HL-60/S4 treated with retinoic acid at 250 ng/mL for 4 days and 3 days (cell line): ENCODE results near the gene MAPK8.

ENCODE experiments used
- in situ Hi-C: fragments of 300-500 bp; cut with MboI; formaldehyde crosslinking; loops from 2 replicates; pipeline ENCODE4 v1.7.0; 2022; ENCODE audit warnings: low sequenced_read_pairs

The MAPK8 gene

DNA sequence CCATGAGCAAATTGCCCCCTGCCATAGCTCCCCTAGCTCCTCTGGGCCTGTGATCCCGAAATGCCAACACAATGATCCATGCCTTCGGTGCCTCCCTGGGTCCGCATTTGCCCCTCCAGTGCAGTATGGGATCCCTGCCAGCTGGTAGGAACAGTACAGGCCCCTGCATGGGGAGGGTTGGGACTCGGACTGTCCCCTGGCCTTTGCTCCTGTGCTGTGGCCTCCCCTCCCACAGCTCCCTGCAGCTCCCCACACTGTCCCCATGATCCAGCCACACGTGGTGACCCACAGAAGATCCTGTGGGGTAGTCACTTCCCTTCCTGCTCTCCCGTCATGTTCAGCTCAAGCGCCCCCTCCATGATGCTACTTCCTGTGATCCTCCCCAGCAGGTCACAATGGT is 140.3 kb downstream of the MAPK8 start:
- in situ Hi-C loops: no loop called here

DNA sequence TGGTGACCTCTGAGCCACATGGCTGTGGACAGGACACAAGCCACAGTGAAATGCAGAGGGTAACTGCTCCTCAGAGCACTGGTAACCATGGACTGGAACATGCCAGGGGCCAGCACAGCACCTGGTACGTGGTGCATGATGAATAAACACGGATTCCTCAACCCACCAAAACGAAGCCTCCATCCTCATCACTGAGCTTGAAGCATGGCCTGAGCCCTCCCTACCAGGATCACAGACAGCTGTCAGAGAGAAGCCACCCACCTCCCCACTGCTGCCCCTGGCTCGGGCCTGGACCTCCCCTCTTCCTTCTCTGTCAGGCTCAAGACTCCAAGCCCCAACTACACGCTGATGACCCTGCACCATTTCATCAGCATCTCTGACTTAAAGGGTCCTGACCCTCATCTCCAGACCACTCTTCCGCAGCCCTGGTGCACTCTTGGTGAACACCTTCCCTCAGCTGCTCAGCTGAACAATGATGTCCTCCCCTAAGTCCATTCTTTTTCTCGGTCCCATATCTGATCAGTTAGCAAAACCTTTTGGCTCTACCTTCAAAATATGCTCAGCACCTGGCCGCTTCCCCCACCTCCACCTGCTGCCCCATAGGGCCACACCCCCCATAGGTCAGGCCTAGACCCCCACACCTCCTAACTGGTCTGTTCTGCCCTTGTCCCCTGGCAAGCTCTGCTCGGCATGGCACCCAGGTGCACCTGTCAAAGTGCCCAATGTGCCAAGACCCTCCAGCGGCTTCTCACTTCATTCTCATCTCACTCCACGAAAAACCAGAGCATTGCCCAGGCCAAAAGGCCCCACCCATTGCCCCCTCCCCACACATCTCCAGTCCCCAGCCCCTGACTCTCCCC is 141.1 kb downstream of the MAPK8 start:
- in situ Hi-C loops: no loop called here

DNA sequence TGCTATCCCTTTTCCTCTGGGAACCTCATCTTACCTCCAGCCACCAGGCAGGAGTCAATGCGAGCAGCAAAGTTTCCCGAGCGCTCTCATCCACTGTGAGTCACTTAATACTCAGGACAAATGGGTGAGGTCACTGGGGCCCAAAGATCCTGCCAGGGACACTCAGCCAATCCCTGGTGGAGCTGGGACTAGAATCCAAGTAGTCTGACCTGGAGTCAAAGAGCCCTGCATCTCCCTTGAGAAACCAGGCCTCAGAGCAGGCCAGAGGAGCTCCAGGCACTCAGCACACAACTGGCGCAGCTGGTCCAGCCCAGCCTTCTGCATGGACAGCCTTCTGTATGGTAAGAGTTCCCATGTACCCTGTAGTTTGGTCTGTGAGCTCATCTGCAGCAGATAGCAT is 142.3 kb downstream of the MAPK8 start:
- in situ Hi-C loops: no loop called here

DNA sequence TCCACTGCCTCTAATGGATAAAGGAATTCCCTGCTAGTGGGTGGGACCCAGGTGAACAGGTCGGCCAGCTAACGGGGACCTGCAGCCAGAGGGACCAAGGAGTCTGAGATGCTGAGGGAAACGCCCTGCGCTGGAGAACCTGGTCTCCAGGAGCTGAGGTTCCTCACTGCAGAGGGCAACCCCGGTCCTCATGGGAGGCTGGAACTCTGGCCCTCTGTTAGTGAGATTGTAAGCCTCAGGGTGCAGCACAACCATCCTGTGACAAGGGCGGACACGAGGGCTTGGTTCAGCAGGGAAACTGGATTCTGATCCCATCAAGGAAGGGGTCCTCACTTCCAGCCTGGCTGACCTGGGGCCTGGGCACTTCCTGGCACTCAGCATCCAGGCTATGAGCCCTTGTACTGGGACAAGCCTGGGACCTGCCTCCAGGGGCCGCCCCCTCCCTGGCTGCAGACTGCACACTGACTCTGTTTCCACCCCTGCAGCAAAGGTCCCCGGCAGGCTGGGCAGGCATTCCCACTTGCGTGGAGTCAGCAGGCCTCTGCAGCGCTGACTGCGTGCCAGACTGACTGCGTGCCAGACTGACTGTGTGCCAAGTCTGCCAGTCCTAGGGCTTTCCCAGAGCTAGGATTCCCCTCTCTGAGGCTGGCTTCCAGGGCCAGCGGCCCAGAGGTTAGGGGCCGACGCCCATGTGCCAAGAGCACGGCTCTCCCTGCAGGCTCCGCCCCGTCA is 143.2 kb downstream of the MAPK8 start:
- in situ Hi-C loops: no loop called here

DNA sequence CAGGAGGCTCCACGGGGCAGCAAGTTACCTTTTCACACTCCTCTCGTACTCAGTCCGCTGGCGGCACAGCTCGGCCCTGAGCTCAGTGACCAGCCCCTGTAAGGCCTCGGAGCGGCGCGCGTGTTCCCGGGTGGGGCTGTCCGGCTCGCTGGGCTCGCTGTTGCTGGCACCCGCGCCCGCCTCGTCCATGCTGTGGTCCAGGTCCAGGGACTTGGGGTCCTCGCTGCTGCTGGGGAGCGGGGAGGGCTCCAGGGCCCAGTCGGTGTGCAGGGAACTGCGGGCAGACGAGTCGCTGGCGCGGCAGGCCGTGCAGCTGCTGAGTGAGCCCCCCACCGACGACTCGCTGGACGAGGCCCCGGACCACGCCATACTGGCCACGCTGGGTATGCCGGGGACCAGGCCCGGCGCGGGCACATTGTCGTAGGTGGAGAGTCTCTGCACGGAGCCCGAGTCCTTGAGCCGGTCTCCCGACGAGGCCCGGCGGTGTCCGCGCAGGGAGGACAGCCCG is 143.8 kb downstream of the MAPK8 start:
- in situ Hi-C loops: no loop called here

DNA sequence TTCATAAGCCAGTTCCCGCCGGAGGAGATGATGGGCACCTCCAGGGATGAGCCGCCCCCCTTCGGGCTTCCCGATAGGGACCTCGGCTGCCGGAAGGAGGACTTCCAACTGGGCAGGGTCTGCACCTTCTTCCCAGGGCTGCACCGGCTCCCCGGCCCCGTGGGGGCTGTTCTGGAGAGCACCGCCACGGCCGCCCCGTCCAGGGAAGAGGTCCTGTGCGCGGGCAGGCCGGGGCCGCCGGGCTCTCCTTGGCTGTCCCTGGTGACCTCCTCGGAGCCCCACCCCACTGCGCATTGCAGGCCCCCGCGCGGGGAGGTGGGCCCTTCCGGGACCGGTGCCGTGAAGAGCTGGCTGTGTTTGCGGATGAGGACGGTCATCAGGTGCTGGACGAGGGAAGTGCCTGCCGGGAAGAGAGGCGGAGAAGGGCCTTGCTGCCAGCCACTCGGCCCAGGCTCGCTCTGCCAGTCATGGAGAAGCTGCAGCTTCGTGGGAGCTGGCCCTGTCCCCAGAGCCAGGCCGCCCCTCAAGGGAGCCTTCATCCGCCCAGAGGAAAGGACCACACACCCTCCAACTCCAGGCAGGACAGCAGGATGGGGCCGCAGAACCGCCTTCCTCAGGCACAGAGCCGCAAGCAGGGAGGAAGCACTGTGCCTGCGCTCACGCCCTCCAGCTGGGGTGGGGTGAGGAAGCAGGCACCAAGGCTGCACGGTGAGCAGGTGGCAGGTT is 144.4 kb downstream of the MAPK8 start:
- in situ Hi-C loops: no loop called here

DNA sequence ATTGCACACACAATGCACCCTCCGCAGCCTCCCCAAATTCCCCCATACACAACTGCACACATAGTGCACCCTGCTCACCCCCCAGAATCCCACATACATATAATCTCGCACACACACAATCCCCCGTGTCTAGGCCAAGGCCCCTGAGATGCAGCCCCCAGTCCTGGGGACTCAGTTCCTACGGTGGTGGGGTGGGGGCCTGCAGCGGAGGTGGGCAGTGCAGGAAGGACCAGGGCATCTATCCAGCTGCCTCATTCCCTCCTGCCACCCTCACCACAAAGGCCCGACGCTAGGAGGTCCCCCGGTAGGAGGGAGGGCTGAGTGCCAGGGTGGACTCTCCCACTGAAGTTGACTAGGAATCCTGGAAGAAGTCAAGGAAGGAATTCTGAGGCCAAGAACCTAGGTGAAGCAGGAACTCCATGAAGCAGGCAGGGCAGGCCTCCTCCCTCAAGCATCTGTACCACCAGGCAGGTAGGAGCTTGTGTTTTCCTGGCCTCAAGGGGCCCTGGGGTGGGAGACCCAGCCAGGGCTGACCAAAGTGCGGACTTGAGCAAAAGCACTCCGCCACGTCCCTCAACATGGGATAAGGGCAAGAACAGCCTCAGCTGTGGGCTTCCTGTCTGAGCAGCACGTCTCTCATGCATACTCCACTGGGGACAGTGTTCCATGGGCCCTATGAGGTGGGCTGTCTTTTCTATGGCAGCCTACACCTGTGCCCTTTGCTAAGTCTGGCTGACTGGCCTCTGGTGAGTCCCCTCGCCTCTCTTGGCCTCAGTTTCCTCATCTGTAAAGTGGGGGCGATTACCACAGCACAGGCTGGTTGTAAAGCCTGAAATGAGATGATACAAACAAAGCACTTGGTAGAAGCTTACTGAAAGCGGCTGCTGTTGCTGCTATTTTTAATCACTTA is 145.7 kb downstream of the MAPK8 start:
- in situ Hi-C loops: no loop called here

DNA sequence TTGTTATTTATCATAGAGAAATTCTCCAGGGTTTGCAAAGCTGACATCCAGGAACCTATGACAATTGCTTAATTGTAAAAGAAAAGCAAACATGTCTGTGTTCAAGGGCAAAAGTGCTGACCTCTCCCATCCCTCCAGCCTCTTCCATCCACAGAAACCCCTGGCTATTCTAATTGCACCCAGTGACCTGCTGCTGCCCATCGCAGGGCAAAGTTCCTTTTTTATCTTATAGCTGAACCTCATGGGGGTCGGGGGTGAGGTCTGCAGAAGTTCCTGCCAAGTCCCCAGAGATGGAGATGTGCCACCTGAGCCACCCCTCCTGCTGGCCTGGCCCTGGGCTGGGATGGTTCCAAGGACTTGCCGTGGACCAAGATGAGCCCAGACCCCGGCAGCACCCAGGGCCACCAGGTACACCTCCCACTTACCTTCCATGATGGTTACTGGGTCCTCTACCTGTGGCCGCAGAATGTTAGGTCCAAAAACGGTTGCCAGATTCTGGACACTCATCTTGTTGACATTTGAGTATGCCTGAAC is 146.5 kb downstream of the MAPK8 start:
- in situ Hi-C loops: no loop called here

DNA sequence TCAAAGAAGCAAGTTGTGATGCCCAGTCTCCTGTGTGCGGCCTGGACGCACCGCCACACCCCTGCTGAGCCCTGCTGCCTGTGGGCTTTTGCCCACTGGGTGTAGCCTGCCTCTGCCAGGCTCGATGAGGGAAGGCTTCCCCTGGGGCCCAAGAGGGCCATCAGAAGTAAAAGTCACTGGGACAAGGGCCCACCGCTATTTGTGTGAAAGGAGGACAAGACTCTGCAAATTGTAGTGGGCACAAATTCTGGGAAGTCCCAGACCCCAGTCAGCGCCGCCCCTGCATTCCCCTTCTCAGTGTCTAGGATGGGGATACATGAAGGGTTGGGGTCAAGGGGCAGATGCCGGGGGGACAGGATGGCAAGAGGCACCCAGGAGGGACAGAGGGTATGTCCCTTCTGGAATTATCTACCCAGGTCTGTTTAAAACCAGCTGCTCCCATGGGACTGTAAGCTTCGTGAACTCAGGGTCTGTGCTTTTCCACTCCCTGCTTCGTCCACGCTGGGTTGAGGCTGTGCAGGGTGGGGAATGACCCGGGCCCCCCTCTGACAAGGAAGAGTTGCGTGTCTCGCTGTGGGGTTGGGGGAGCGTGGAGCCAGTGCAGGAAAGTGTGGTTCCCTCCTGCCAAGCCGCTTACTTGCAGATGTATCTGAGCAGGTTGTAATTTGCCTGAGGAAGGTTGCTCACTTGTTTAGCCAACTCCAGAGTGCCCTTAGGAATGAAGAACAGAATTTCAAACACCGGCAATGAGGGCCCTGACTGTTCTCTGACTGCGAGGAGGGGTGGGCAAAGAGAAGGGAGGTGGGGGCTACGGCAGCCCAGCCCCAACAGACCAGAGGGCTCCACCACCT is 147.2 kb downstream of the MAPK8 start:
- in situ Hi-C loops: no loop called here

DNA sequence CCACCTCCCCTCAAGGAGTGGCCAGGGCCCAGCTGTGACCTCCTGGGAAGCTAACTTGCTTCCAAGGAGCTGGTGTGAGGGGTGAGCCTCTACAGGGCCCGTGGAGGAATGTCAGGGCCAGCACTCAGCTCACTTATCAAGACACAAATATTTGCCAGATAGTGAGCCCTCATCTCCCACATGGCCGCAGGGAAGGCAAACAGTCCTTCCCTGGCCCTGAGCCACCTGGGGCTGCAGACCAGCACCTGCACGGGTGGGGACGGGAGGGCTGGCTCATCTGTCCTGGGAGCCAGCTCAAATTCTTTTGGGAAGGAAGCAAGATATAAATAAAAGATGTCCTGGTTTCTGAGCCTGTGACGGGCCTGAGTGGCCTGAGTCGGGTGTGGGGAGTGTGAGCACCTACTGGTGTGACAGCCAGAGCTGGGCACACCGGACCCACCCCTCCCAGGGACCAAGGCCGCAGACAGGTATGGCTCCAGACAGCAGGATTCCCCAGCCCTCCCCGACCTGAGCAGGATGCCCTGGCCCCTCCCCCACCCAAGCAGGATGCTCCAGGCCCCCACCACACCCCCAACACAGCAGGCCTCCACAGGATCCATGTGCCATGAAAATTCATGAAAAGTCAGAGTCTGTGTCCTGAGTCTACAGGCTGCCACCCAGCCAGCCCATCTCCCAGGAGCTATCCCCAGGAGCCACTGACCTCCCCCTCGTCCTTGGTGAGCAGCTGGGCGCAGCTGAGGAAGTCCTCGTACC is 148.0 kb downstream of the MAPK8 start:
- in situ Hi-C loops: no loop called here

DNA sequence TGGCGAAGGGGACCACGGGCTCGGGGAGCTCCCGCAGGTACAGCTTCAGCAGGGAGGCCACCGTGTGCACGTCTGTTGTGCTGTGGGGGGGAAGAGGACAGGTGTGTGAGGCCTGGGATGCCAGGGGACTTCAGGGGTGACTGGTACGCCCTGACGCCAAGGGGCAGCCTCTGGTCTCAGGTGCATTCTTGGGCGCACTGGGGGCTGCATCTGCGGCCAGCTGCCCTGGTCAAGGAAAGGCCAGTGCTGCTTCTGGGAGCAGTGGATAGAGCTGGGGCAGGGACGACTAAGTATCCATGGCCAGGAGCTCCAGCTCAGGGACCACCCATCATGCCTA is 148.5 kb downstream of the MAPK8 start:
- in situ Hi-C loops: no loop called here

DNA sequence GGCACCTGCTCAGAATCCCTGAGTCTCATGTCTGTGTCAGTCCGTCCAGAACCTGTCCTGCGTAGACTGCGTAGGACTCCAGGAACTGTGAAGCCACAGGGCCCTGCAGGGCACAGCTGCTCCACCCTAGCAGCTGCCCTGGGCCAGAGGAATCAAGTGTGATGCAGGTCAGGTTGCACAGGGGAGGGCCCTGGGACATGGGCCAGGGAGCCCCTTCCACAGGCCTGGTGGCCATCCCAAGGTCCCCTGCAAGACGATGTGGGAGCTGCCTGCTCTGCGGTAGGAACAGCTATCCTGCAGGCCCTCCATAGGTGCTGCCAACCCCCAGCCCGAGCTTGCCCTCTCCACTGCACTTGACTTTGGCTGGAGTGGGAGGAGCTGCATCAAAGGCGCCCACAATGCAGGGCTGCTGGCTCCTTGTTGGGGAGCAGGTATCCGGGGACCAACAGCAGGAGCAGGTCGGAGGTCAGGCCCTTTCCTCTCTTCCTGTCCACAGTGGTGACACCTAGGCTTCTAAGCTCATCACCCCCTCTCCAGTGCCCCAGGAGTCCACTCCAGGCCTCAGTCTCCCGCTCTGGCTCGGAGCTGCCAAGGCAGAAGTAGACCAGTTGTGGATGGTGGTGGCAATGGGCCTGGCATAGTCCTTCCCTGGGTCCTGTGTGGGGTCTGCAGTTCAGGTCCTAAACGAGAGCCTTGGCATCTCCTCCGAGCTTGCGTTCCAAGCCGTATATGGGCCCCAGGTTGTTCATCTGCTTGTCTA is 149.1 kb downstream of the MAPK8 start:
- in situ Hi-C loops: no loop called here

DNA sequence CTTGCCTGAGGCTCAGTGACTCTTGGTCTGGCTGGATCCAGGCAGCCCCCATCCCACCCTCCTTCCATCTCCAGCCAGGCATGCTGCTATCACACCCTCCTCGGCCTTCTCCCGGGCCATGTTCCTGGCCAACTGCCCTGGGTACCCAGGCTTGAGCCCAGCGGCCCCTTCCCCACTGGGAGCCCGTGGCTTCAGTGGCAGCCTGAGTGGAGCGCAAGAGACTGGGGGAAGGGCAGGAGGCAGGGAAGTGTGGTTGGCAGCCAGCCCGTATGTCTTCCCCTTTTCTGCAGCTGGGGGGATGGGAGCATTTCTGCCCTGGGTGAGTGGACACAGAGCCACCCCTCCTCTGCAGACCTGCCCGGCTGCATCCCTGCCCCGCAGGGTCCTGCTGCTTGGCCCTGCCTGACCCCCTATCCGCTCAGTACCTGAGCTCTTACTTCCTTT is 149.9 kb downstream of the MAPK8 start:
- in situ Hi-C loops: no loop called here

DNA sequence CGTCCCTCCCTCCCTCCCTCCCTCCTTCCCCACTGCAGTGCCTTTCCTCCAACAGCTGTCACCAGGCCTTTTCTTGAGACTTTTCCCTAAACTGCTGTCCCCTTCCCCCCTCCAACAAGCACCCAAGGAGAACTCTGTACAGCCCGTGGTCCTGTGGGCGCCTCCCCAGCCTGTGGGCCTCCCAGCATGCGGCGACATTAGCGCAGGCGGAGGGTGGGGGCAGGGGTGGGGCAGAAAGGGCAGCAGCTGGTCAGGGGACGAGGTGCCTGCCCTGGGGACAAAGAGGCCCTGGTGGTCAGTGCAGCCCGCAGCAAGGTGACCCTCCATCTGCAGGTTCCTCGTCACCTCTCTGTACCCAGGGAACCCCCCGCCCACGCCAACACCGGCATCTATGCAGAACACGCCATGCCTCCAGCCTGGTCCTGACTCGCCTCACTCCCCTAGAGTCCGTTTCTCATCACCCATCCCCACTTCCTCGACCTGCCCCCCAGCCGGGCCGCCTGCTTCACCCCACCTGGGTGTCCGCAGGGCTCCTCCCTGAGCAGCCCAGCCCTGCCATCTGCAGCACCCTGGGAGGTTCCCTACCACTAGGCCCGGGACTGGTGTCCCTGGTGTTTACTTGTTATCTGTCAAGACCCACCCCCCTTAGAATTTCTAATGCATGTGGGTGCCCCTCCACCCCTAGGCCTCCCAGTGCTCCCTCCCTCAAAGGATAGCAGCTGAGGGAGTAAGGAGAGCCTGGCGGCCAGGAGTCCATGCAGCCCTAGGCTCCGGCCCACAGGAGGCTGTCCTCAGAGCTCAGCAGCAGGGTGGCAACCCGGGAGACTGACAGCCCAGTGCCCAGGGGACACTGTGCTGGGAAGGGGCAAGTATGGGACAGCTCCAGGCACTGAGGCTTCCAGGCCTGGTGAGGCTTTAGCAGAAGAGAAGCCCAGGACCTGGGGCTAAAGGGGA is 150.6 kb downstream of the MAPK8 start:
- in situ Hi-C loops: no loop called here

DNA sequence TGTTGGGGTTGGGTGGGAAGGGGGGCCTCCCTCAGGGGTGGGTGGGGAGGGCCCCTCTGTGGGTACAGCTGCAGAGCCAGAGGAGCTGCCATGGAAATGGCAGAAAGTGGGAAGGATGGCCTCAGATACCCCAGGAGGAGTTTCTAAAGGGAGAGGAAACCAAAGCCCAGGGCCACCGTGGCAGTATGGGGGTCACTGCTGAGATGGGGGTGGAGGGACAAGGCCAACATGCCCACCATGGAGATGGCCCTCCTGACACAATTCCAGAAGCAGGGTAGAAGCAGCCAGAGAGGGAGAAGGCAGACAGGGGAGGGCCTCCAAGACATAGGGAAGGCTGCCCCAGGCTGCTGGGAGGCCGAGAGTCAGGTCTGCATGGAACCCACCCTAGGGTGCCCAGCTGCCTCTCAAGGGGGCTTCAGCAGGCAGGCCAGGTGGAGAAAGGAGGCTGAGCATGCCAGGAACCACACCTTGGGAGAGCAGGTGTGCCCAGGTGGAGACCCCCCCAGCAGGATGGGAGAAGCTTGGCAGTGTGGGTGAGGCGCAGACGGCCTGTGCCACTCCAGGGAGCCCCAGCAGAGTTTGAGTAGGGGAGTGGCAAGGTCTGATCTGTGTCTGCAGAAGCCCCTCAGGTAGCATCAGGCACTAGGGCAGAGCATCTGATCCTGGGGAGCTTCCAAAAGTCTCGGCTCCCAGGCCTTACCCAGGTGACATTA is 151.6 kb downstream of the MAPK8 start:
- in situ Hi-C loops: no loop called here

DNA sequence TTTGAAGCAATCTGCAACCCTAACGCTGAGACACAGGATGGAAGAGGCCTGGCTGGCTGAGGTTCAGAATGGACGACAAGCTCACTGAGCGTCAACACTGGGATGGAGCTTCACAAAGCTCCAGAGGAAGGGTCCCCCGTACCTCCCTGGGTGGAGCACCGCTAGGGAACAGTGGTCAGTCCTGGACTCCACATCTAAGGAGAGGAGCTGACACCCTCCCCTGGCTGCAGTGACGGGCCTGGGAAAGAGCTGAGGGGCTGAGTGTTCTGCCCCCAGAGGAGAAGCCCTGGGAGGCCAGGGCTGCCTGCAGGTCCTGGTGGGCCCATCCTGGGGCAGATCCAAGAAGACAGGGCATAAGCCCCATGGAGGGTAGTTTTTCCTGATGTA is 152.2 kb downstream of the MAPK8 start:
- in situ Hi-C loops: no loop called here
